HG02610 (cell line): ENCODE measurements around the gene ZNF772.
A peak's percentile ranks its signal among the peaks of the same experiment; 100 is the strongest.

Source experiments
- ATAC-seq: cut with Tn5 transposase; IDR thresholded peaks from one replicate; pipeline ENCODE4 v1.9.1; 2021; ENCODE audit warnings: mild to moderate bottlenecking, moderate library complexity; ENCODE audit not compliant: unreplicated experiment

The ZNF772 gene

GRCh38 chr19:57436417-57436816 lies 40.9 kb downstream of the ZNF772 start:
- no peak for ATAC-seq

GRCh38 chr19:57435062-57435978 lies 42.0 kb downstream of the ZNF772 start, which contains the start of gene ZNF749:
TSS of gene ZNF749 (plus strand) at chr19:57435325. CDS start at chr19:57435579, 254 bp downstream.
- ATAC-seq = peak; percentile 93

GRCh38 chr19:57434386-57435061 lies 42.8 kb downstream of the ZNF772 start:
- peak; percentile 8 for ATAC-seq

- ATAC-seq = no peak
Observed at GRCh38 chr19:57421037-57421436, 56.3 kb downstream of the ZNF772 start.

- no peak for ATAC-seq
Observed at GRCh38 chr19:57419439-57419838, 57.9 kb downstream of the ZNF772 start.
